ENCODE measurements around the gene B4GALT5.
"Not testable (repeated sequence)": the region's sequence is repeated elsewhere in the genome, so short reads cannot be mapped to it uniquely, and the experiment has no call there.

B4GALT5 gene

GRCh38 chr20:49729780-49730179, 16.1 kb upstream of the B4GALT5 start:
- DNase-seq (ENCODE audit: low read depth in 2 of 2): no peak

GRCh38 chr20:49727894-49728885, 14.5 kb upstream of the B4GALT5 start:
- no peak for DNase-seq (ENCODE audit: low read depth in 2 of 2)

GRCh38 chr20:49727478-49727877, 13.8 kb upstream of the B4GALT5 start:
- no peak for DNase-seq (ENCODE audit: low read depth in 2 of 2)

GRCh38 chr20:49725694-49726093, 12.0 kb upstream of the B4GALT5 start:
- no peak for DNase-seq (ENCODE audit: low read depth in 2 of 2)

GRCh38 chr20:49725224-49725606, 11.5 kb upstream of the B4GALT5 start:
- not testable (repeated sequence) for DNase-seq (ENCODE audit: low read depth in 2 of 2)

GRCh38 chr20:49724408-49725223, 10.9 kb upstream of the B4GALT5 start:
- no peak for DNase-seq (ENCODE audit: low read depth in 2 of 2)

- not testable (repeated sequence) for DNase-seq (ENCODE audit: low read depth in 2 of 2)
Measured at GRCh38 chr20:49723758-49724157, 10.1 kb upstream of the B4GALT5 start.

GRCh38 chr20:49721326-49721725, 7.6 kb upstream of the B4GALT5 start:
- not testable (repeated sequence) for DNase-seq (ENCODE audit: low read depth in 2 of 2)

GRCh38 chr20:49715466-49715865, 1.8 kb upstream of the B4GALT5 start:
- no peak for DNase-seq (ENCODE audit: low read depth in 2 of 2)

GRCh38 chr20:49712996-49713752, 504 bp downstream of the B4GALT5 start:
- DNase-seq (ENCODE audit: low read depth in 2 of 2): no peak

- no peak for DNase-seq (ENCODE audit: low read depth in 2 of 2)
Measured at GRCh38 chr20:49712646-49712995, 1.1 kb downstream of the B4GALT5 start.

GRCh38 chr20:49712118-49712517, 1.6 kb downstream of the B4GALT5 start:
- DNase-seq (ENCODE audit: low read depth in 2 of 2): no peak

- DNase-seq (ENCODE audit: low read depth in 2 of 2): no peak
Measured at GRCh38 chr20:49711667-49711987, 2.1 kb downstream of the B4GALT5 start.

- no peak for DNase-seq (ENCODE audit: low read depth in 2 of 2)
Measured at GRCh38 chr20:49710971-49711666, 2.6 kb downstream of the B4GALT5 start.

GRCh38 chr20:49707118-49707517, 6.6 kb downstream of the B4GALT5 start:
- DNase-seq (ENCODE audit: low read depth in 2 of 2): no peak

GRCh38 chr20:49706630-49707091, 7.0 kb downstream of the B4GALT5 start:
- DNase-seq (ENCODE audit: low read depth in 2 of 2): no peak

- not testable (repeated sequence) for DNase-seq (ENCODE audit: low read depth in 2 of 2)
Measured at GRCh38 chr20:49705893-49706292, 7.8 kb downstream of the B4GALT5 start.

- no peak for DNase-seq (ENCODE audit: low read depth in 2 of 2)
Measured at GRCh38 chr20:49705358-49705757, 8.3 kb downstream of the B4GALT5 start.

GRCh38 chr20:49704932-49705336, 8.7 kb downstream of the B4GALT5 start:
- no peak for DNase-seq (ENCODE audit: low read depth in 2 of 2)

GRCh38 chr20:49701916-49702315, 11.8 kb downstream of the B4GALT5 start:
- no peak for DNase-seq (ENCODE audit: low read depth in 2 of 2)

- DNase-seq (ENCODE audit: low read depth in 2 of 2): no peak
Measured at GRCh38 chr20:49701241-49701790, 12.4 kb downstream of the B4GALT5 start.

Data from activated CD8-positive, alpha-beta memory T cell treated with anti-CD3 and anti-CD28 coated beads for 4 hours (primary cell).